Erythroblast (primary cell): ENCODE data around the gene DCAF4.

Source experiments
- DNase-seq, 2 experiments: peaks; one replicate each; lab custom pipeline; 2025; lab: John Stamatoyannopoulos, UW
- GATA1 ChIP-seq: IDR thresholded peaks from 2 replicates; pipeline ENCODE4 v1.6.1; 2011; ENCODE audit warnings: low read depth, mild to moderate bottlenecking, control low read depth, low read length, moderate library complexity
- POLR2A ChIP-seq: IDR thresholded peaks from 2 replicates; pipeline ENCODE4 v1.6.1; 2011; ENCODE audit warnings: mild to moderate bottlenecking, low read length

Gene DCAF4, protein sequence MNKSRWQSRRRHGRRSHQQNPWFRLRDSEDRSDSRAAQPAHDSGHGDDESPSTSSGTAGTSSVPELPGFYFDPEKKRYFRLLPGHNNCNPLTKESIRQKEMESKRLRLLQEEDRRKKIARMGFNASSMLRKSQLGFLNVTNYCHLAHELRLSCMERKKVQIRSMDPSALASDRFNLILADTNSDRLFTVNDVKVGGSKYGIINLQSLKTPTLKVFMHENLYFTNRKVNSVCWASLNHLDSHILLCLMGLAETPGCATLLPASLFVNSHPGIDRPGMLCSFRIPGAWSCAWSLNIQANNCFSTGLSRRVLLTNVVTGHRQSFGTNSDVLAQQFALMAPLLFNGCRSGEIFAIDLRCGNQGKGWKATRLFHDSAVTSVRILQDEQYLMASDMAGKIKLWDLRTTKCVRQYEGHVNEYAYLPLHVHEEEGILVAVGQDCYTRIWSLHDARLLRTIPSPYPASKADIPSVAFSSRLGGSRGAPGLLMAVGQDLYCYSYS

DNA sequence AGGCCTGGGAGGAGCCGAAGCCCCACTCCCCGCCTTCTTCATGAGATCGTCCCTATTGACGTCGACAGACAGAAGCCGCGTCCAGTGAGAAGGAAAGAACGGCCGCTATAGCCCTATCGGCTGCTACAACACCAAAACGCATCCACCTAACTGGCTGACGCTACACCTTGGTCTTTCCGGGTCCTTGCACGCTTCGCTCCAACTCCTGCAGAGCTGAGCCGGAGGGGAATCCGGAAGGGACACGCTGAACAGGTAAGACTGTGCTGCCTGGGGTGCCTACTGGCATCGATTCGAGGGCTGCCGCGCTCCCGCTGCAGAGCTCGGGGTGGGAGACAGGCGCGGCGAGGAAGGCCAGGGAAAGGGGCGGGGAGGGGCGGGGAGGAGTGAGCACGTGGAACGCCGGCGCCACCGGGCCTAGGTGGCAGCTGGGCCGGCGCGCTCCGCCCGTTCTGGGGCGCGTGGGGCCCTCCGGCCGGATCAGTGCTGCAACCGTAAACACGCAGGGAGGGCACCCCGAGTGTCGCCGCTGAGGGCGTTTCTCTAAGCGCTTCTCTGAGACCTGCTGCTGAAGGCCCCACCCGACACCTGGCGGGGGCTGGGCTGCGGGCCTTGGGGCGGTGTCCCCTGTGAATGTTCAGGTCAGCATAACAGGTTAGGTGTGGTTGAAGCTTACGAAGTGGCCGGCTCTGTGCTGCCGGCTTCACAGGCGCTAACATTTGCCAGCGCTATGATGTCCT is at the start of gene DCAF4:
TSS of gene DCAF4 (plus strand) at position 173 of the 737 bp plus-strand sequence. CDS start 11,515 bp downstream, outside the sequence.
- peak; percentile 33 for TF ChIP-seq POLR2A
- TF ChIP-seq GATA1: no peak
- peak; percentile 94 to 95 for DNase-seq

DNA sequence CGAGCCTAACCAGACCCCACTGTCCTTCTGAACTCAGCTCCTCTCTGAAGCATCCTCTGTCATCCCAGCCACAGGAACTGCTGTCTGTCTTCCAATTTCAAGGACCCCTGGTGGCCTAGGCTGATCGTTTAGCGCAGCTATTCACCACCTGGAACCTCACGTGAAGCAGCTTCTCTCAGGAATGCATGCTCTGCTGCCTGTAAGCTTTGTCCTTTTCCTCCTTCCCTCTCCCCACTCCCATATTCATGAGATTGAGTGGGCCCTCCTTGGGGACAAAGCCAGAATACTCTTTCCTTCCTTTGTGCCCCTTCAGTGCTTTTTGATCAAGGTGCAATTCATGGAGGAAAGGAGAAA is 49.6 kb upstream of the DCAF4 start:
- TF ChIP-seq POLR2A: no peak
- TF ChIP-seq GATA1: no peak
- peak in 1 of 2 experiments; percentile 20 for DNase-seq

DNA sequence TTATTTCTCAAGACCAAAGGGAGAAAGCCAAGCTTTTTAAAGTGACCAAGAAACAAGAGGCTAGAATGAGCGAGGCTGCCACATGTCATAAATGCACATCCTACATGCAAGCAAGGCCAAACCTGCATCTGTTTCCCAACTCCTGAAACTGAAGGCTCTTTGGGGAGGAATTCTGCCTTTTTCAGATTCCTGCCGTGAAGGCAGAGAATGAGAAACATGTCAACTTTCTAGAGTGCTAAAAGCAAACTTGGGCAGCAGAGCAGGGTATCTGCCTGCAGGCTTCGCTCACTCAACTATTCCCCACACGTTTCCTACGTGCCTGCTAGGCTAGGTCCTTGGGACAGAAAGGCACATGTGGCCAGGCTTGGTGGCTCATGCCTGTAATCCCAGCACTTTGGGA is 47.5 kb upstream of the DCAF4 start:
- no peak for TF ChIP-seq POLR2A
- TF ChIP-seq GATA1: no peak

DNA sequence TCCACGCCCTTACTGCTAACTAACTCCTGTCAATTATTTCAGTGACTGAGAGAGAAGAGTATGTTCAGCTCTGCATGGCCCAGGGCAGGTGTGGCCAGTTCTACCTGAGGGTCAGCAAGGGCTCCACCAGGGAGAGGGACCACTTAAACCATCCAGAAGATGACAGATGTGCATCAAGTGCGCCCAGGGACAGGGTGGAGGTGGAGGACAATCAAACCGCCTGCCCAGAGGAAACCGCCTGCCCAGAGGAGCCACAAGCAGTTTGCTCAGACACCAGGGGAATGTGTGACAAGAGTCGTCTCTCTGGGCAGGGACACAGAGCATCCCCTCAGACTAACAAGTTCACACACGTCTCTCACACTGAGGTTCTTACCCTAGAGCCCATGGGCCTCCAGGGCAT is 46.8 kb upstream of the DCAF4 start:
- no peak for TF ChIP-seq POLR2A
- TF ChIP-seq GATA1: no peak
- no peak for DNase-seq

More for the DNA sequence above, 47.5 kb upstream of the DCAF4 start:
- DNase-seq: no peak

DNA sequence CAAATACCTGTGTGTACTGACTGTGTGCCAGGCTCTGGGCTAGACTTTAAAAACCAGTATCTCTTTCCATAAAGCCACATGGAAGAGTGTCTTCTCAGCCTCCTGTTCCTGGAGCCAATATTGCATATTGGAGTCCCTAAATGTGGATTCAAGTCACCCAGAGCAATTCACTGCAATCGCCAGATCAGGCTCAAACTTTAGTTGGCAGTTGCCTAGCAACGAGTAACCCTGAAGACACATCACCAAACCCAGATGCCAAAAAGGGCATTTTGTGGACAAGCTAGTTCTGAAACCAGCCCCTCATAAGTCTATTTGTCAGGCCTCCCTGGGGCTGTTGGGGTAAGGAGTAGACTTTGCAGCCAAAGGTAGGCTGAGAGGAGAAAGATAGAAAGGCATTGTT is 46.1 kb upstream of the DCAF4 start:
- peak; percentile 26 to 49 for DNase-seq
- TF ChIP-seq GATA1 (no peak), POLR2A (no peak)

DNA sequence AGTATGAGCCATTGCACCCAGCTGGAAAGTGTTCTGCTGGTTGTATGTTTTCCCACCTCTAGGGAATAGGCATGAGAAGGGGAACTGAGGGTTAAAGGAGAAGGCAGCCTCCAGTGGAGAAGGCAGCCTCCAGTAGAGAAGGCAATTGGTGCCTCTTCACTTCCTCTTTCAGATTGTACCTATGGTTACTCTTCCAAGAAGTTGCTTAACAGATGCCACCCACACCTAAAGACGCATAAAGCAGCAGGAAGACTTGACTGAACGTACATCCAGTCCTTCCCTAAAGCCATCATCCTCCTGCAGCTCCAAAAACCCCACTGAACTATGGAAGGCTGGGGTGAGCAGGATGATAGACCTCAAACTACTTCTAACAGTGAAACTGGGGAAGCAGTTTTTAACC is 45.4 kb upstream of the DCAF4 start:
- TF ChIP-seq GATA1 (no peak), POLR2A (no peak)
- peak in 1 of 2 experiments; percentile 30 for DNase-seq

DNA sequence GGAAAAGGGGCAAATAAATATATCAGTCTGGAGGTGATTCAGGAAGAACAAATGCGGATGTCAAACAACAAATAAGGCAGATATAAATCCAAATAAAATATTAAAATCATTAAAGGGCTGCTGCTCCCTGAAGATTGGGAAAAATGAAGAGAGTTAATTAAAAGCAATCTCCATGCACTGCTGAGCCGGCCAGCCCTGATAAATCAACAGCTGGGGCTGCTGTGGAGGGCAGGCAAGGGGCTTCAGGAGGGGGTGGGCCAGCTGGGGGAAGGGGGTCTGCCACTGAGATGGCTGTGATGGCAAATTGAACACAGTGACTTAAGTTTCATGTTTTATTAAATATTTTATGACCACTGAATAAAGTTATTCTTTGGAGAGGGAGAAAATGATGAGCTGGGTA is 44.7 kb upstream of the DCAF4 start:
- DNase-seq: no peak
- TF ChIP-seq GATA1 (no peak), POLR2A (no peak)

DNA sequence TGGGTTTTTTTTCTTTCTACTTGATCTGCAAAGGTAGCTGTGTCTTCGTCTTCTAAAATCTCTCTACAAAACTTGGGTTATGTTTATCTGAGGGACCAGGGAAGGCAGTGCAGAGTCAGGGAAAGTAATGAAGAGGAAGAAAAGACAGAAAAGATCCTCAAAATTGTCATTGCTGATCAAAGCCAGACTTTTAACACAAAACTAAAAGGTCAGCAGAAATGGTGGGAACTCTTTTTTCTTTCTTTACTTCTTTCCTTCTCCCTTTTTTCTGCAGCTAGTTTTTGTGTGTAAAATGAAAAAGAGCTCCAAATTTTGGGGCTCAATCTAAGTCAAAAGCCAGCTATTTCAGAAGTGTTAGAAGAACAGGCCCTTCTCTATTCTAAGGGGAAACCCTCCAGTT is 44.2 kb upstream of the DCAF4 start:
- no peak for DNase-seq
- no peak for TF ChIP-seq GATA1
- no peak for TF ChIP-seq POLR2A

DNA sequence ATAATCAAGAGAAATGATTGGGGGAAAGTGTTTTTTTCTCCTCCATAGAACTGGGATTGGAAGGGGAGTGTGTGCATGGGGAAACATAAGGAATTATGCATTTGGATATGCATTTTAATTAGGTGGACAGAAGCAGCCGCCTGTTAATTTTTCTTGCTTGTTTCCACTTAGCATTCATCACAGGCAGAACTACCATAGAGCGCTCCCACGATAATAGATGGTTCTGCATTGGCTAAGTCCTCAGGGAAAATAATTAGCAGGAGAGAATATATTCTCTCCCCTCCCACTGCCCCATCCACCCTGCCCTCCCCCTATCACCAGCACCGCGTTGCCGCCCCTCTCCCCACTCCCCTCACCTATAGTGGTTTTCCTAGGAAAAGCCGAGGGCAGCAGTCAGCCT is 43.8 kb upstream of the DCAF4 start:
- DNase-seq: no peak
- TF ChIP-seq POLR2A (no peak), GATA1 (no peak)

DNA sequence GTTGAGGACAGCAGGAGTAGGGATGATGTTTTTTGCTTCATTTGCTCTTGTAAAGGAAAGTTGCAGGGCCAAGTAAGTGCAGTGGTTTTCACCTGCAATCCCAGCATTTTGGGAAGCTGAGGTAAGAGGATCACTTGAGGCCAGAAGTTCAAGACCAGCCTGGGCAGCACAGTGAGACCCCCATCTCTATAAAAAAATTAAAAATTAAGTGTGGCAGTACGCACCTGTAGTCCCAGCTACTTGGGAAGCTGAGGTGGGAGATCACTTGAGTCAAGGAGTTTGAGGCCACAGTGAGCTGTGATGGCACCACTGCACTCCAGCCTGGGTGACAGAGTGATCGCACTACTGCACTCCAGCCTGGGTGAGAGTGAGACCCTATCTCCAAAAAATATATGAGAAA is 43.2 kb upstream of the DCAF4 start:
- no peak for TF ChIP-seq GATA1
- TF ChIP-seq POLR2A: no peak
- no peak for DNase-seq

DNA sequence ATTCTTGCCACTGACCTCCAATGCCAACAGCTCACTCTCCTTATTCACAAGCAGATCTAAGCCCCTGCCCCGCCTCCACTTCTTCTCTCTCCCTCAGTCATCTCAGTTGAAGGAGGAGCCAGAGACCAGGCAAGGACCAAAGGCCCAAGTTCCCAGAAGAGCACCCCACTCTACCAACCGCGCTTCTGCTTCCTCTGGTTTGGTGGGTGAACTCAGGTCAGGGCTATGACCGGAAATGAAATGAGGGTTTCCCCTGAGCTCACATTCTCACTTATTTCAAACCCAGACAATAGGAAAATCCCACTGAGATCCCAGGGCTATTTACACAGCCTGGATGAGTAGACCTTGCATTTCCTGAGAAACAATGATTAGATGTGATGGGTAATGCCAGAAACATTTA is 42.3 kb upstream of the DCAF4 start:
- peak; percentile 52 to 64 for DNase-seq

DNA sequence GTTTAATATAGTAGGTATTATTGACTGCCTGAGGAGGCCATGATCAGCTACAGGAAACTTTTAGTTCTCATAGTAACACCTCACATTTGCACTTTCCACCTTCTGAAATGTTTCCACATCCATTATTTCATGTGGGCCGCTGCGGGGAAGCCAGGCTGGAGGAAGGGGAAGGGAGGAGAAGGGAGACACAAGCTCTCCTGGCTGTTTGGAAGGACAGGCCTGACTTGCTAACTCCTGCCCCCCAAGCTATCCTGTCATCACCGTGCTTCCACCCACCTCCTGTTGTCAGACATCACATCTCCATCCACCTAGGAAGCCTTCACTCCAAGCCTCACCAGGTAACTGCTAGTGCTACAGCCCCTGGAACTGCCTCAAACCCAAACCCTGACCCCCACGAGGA is 41.9 kb upstream of the DCAF4 start:
- TF ChIP-seq POLR2A (no peak), GATA1 (no peak)
- no peak for DNase-seq

More for the DNA sequence above, 42.3 kb upstream of the DCAF4 start:
- TF ChIP-seq GATA1 (no peak), POLR2A (no peak)

DNA sequence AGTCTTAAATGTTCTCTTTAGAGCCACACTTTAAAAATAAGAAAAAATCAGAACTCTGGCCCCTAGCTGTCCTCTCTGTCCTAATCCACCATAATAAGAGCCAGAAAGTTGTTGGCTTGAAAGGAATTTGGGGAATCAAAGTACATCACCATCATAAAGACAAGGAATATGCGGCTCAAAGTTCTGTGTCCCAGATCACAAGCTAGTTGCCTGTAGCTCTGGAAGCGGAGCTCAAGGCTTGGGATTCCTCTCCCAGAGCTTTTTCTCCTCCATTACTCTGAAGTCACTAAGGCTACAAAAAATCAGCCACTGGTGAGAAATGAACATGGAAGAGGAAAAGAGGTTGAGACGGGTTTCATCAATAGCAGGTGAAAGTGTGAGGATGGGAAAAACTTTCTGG is 38.8 kb upstream of the DCAF4 start:
- TF ChIP-seq POLR2A: no peak
- no peak for TF ChIP-seq GATA1

DNA sequence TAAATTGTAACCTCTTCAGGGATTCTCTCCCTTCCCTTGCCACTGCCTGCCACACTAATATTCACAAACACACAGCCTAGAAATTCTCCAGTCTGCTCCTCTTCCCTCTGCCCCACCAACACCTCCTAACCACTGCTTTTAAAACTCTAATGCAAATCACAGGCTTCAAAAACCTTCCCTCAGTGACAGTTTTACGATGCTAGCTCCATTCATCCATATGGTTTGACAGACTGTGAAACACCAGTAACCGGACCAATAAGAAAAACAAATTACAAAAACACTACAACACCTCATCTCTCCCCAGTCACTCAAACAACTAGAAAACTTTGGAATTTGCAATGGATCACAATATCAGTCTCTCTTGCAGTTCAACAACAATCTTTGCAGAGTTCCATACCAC is 38.1 kb upstream of the DCAF4 start:
- DNase-seq: no peak
- TF ChIP-seq POLR2A (no peak), GATA1 (no peak)

More for the DNA sequence above, 38.8 kb upstream of the DCAF4 start:
- no peak for DNase-seq
